Stimulated activated CD8-positive, alpha-beta memory T cell treated with anti-CD3 and anti-CD28 coated beads, Interleukin-7, amount 100 ng/mL, for 24 hours (primary cell): ENCODE data around the gene POM121C.
A peak's percentile ranks its signal among the peaks of the same experiment; 100 is the strongest.
"Not testable (repeated sequence)": the region's sequence is repeated elsewhere in the genome, so short reads cannot be mapped to it uniquely, and the experiment has no call there.

ENCODE experiments used
- DNase-seq: peaks from one replicate; pipeline ENCODE4 v3.0.0-alpha.2; 2020; ENCODE audit warnings: low read depth

The POM121C gene

GRCh38 chr7:75485979-75486643 lies at the start of gene POM121C:
Gene POM121C, minus strand, starts transcription at chr7:75486299. Its CDS starts 44,803 bp downstream, at chr7:75441496.
- DNase-seq: peak; percentile 77

- DNase-seq: no peak
Observed at GRCh38 chr7:75534727-75535307, 48.7 kb upstream of the POM121C start.

GRCh38 chr7:75533926-75534325 lies 47.8 kb upstream of the POM121C start:
- no peak for DNase-seq

GRCh38 chr7:75532639-75533038 lies 46.5 kb upstream of the POM121C start:
- no peak for DNase-seq

GRCh38 chr7:75531359-75531821 lies 45.3 kb upstream of the POM121C start:
- no peak for DNase-seq

GRCh38 chr7:75527224-75527722 lies 41.2 kb upstream of the POM121C start:
- not testable (repeated sequence) for DNase-seq

- DNase-seq: not testable (repeated sequence)
Observed at GRCh38 chr7:75521727-75522126, 35.6 kb upstream of the POM121C start.

GRCh38 chr7:75518842-75519241 lies 32.7 kb upstream of the POM121C start:
- not testable (repeated sequence) for DNase-seq

GRCh38 chr7:75509033-75509432 lies 22.9 kb upstream of the POM121C start:
- DNase-seq: not testable (repeated sequence)

- not testable (repeated sequence) for DNase-seq
Observed at GRCh38 chr7:75492020-75492419, 5.9 kb upstream of the POM121C start, which contains the start of gene SPDYE5. Gene SPDYE5, plus strand, starts transcription at chr7:75492320. Its CDS starts 1,728 bp downstream, at chr7:75494048.

- not testable (repeated sequence) for DNase-seq
Observed at GRCh38 chr7:75485355-75485978, 632 bp downstream of the POM121C start.

- DNase-seq: not testable (repeated sequence)
Observed at GRCh38 chr7:75480313-75480712, 5.8 kb downstream of the POM121C start.

- not testable (repeated sequence) for DNase-seq
Observed at GRCh38 chr7:75477457-75477856, 8.6 kb downstream of the POM121C start.

GRCh38 chr7:75470166-75470565 lies 15.9 kb downstream of the POM121C start:
- not testable (repeated sequence) for DNase-seq

GRCh38 chr7:75460541-75460940 lies 25.6 kb downstream of the POM121C start:
- not testable (repeated sequence) for DNase-seq

- DNase-seq: not testable (repeated sequence)
Observed at GRCh38 chr7:75458034-75458433, 28.1 kb downstream of the POM121C start.

GRCh38 chr7:75456403-75456802 lies 29.7 kb downstream of the POM121C start:
- DNase-seq: not testable (repeated sequence)

GRCh38 chr7:75452494-75452955 lies 33.6 kb downstream of the POM121C start:
- DNase-seq: not testable (repeated sequence)

- DNase-seq: not testable (repeated sequence)
Observed at GRCh38 chr7:75449946-75450345, 36.2 kb downstream of the POM121C start.

- DNase-seq: peak; percentile 7
Observed at GRCh38 chr7:75442465-75443111, 43.5 kb downstream of the POM121C start.

- DNase-seq: not testable (repeated sequence)
Observed at GRCh38 chr7:75442101-75442464, 44.0 kb downstream of the POM121C start.

GRCh38 chr7:75439000-75439399 lies 47.1 kb downstream of the POM121C start:
- not testable (repeated sequence) for DNase-seq
